HG03196 (cell line): ENCODE results near the gene XPC.
A peak's percentile ranks its signal among the peaks of the same experiment; 100 is the strongest.

Experiments
- ATAC-seq: cut with Tn5 transposase; IDR thresholded peaks from one replicate; pipeline ENCODE4 v1.9.1; 2021; ENCODE audit not compliant: unreplicated experiment

Gene XPC

GRCh38 chr3:14150078-14150477, 28.3 kb downstream of the XPC start:
- no peak for ATAC-seq

- no peak for ATAC-seq
These were observed 30.1 kb downstream of the XPC start for GRCh38 chr3:14148041-14148985.

- no peak for ATAC-seq
These were observed 30.8 kb downstream of the XPC start for GRCh38 chr3:14147617-14148016.

- no peak for ATAC-seq
These were observed 31.4 kb downstream of the XPC start for GRCh38 chr3:14147066-14147435.

GRCh38 chr3:14146381-14147065, 31.9 kb downstream of the XPC start:
- ATAC-seq, result no peak

GRCh38 chr3:14145670-14146380, 32.6 kb downstream of the XPC start:
- ATAC-seq, result no peak

GRCh38 chr3:14145236-14145635, 33.2 kb downstream of the XPC start:
- no peak for ATAC-seq

GRCh38 chr3:14144423-14145075, 33.9 kb downstream of the XPC start:
- peak; percentile 90 for ATAC-seq

GRCh38 chr3:14143271-14144225, 34.9 kb downstream of the XPC start:
- no peak for ATAC-seq

GRCh38 chr3:14142567-14143270, 35.7 kb downstream of the XPC start:
- no peak for ATAC-seq

- no peak for ATAC-seq
These were observed 36.6 kb downstream of the XPC start for GRCh38 chr3:14141602-14142341.

GRCh38 chr3:14141144-14141543, 37.3 kb downstream of the XPC start:
- no peak for ATAC-seq

- ATAC-seq, result no peak
These were observed 37.7 kb downstream of the XPC start for GRCh38 chr3:14140668-14141067.

- no peak for ATAC-seq
These were observed 38.6 kb downstream of the XPC start for GRCh38 chr3:14139771-14140170.

GRCh38 chr3:14138878-14139655, 39.3 kb downstream of the XPC start:
- no peak for ATAC-seq

- ATAC-seq, result no peak
These were observed 40.1 kb downstream of the XPC start for GRCh38 chr3:14138109-14138877.

GRCh38 chr3:14137445-14137844, 41.0 kb downstream of the XPC start:
- ATAC-seq, result no peak
